H1 (cell line): ENCODE results near the gene CD79A. TPM values are rescaled to one million over a fixed set of nuclear protein-coding genes. Genes with fewer than 3 reads are reported as not detected.

Experiments used
- CTCF ChIA-PET: fragments of 300-600 bp; sonication (Branson Sonifier 250); formaldehyde crosslinking; loops from one replicate; lab custom pipeline; 2021; ENCODE audit not compliant: partially characterized antibody; lab: Charles Lee
- POLR2A ChIA-PET: fragments of 300-600 bp; sonication (Branson Sonifier 250); formaldehyde crosslinking; loops from one replicate; lab custom pipeline; 2021; ENCODE audit warnings: inconsistent platforms; ENCODE audit not compliant: partially characterized antibody; lab: Charles Lee
- DNase-seq, 2 experiments: peaks; one replicate each; pipeline versions ENCODE4 v3.0.0 to v3.0.0-alpha.2; 2010 to 2022; ENCODE audit warnings: low spot score in 2 of 2, low read depth in 1 of 2, mixed read lengths in 1 of 2
- FAIRE-seq: peaks from 2 replicates; lab custom pipeline; 2011; peaks lifted over from hg19 to GRCh38; lab: Jason Lieb, UNC
- H2AFZ ChIP-seq: 2 replicates; pipeline ENCODE4 v1.8.1; 2012; ENCODE audit warnings: low read length, inconsistent platforms
- H2AK5ac ChIP-seq: 2 replicates; pipeline ENCODE4 v1.6.1; 2013; ENCODE audit warnings: low read depth, low read length
- H2BK120ac ChIP-seq: replicated peaks from 2 replicates; pipeline ENCODE3; 2013; ENCODE audit warnings: low read depth, low read length, inconsistent platforms
- H2BK12ac ChIP-seq: 2 replicates; pipeline ENCODE4 v1.6.1; 2013; ENCODE audit warnings: low read depth, low read length
- H2BK15ac ChIP-seq: 2 replicates; pipeline ENCODE4 v1.6.1; 2013; ENCODE audit warnings: low read length
- H2BK20ac ChIP-seq: 2 replicates; pipeline ENCODE4 v1.6.1; 2013; ENCODE audit warnings: low read length
- H2BK5ac ChIP-seq: 2 replicates; pipeline ENCODE4 v1.6.1; 2013; ENCODE audit warnings: low read depth, low read length
- H3K14ac ChIP-seq: 2 replicates; pipeline ENCODE4 v1.6.1; 2013; ENCODE audit warnings: inconsistent platforms; ENCODE audit not compliant: insufficient read length
- H3K18ac ChIP-seq: 2 replicates; pipeline ENCODE4 v1.6.1; 2013; ENCODE audit warnings: low read length; ENCODE audit errors: extremely low read depth
- H3K23ac ChIP-seq: 2 replicates; pipeline ENCODE4 v1.6.1; 2013; ENCODE audit warnings: inconsistent platforms; ENCODE audit not compliant: insufficient read length
- H3K23me2 ChIP-seq: 2 replicates; pipeline ENCODE4 v1.6.1; 2013; ENCODE audit warnings: low read depth, low read length
- H3K27ac ChIP-seq: 2 replicates; pipeline ENCODE4 v1.6.1; 2011; ENCODE audit warnings: low read depth, low read length, inconsistent platforms
- H3K27me3 ChIP-seq, 4 experiments: replicated peaks in 1 of 4; 1 replicate in 1 of 4; 2 replicates in 3 of 4; pipeline versions ENCODE4 v1.6.1 to v1.8.1; 2011 to 2013; ENCODE audit warnings: low read length in 3 of 4, mild to moderate bottlenecking in 3 of 4, inconsistent platforms in 2 of 4, mixed read lengths in 2 of 4, moderate library complexity in 1 of 4; ENCODE audit not compliant: control insufficient read depth in 3 of 4, insufficient read depth in 3 of 4; ENCODE audit errors: extremely low read depth in 1 of 4
- H3K36me3 ChIP-seq, 4 experiments: 2 replicates each; pipeline versions ENCODE4 v1.6.1 to v1.8.1; 2011 to 2013; ENCODE audit warnings: mild to moderate bottlenecking in 4 of 4, low read length in 3 of 4, moderate library complexity in 2 of 4, control low read depth in 1 of 4, inconsistent platforms in 1 of 4; ENCODE audit not compliant: insufficient read depth in 4 of 4, control insufficient read depth in 2 of 4
- H3K4ac ChIP-seq: replicated peaks from 2 replicates; pipeline ENCODE3; 2013; ENCODE audit warnings: low read length, low read depth, mixed read lengths, inconsistent platforms; ENCODE audit not compliant: insufficient read length
- H3K4me1 ChIP-seq, 4 experiments: replicated peaks in 1 of 4; 1 replicate in 1 of 4; 2 replicates in 3 of 4; pipeline versions ENCODE4 v1.6.1 to v1.8.1; 2011 to 2013; ENCODE audit warnings: low read length in 3 of 4, inconsistent platforms in 2 of 4, mixed read lengths in 1 of 4; ENCODE audit not compliant: insufficient read depth in 4 of 4, control insufficient read depth in 3 of 4
- H3K4me2 ChIP-seq, 2 experiments: 2 replicates each; pipeline versions ENCODE4 v1.6.1 to v1.8.1; 2011 to 2013; ENCODE audit warnings: low read depth in 2 of 2, low read length in 2 of 2, control low read depth in 1 of 2, inconsistent platforms in 1 of 2, mild to moderate bottlenecking in 1 of 2; ENCODE audit not compliant: insufficient read depth in 1 of 2
- H3K4me3 ChIP-seq, 4 experiments: fragments of 200-600, 300-600 bp in 1 of 4; sonication (generic), shearing (Covaris generic), sonication (Bioruptor Twin) in 1 of 4; 2 replicates each; pipeline versions ENCODE4 v1.5.1 to v1.8.1; 2011 to 2016; ENCODE audit warnings: low read length in 4 of 4, low read depth in 3 of 4, control low read depth in 2 of 4, inconsistent platforms in 2 of 4, mild to moderate bottlenecking in 2 of 4, mixed read lengths in 1 of 4, moderate library complexity in 1 of 4; ENCODE audit not compliant: insufficient read depth in 2 of 4; ENCODE audit errors: extremely low read depth in 1 of 4
- H3K56ac ChIP-seq: replicated peaks from 2 replicates; pipeline ENCODE3; 2013; ENCODE audit warnings: low read depth, mild to moderate bottlenecking, mixed read lengths, low read length, inconsistent platforms; ENCODE audit not compliant: insufficient read length
- H3K79me1 ChIP-seq: 2 replicates; pipeline ENCODE4 v1.6.1; 2013; ENCODE audit warnings: low read depth, low read length, control low read depth
- H3K79me2 ChIP-seq, 2 experiments: 2 replicates each; pipeline versions ENCODE4 v1.6.1 to v1.8.1; 2012 to 2013; ENCODE audit warnings: low read length in 2 of 2, mild to moderate bottlenecking in 2 of 2, inconsistent platforms in 1 of 2; ENCODE audit not compliant: insufficient read depth in 2 of 2, control insufficient read depth in 1 of 2
- H3K9ac ChIP-seq, 4 experiments: replicated peaks in 1 of 4; 1 replicate in 1 of 4; 2 replicates in 3 of 4; pipeline versions ENCODE4 v1.6.1 to v1.8.1; 2011 to 2013; ENCODE audit warnings: low read depth in 3 of 4, low read length in 3 of 4, control low read depth in 2 of 4, mild to moderate bottlenecking in 2 of 4, moderate library complexity in 2 of 4, inconsistent platforms in 1 of 4; ENCODE audit errors: extremely low read depth in 1 of 4
- H3K9me3 ChIP-seq, 2 experiments: 2 replicates each; pipeline versions ENCODE4 v1.6.1 to v1.8.1; 2012 to 2013; ENCODE audit warnings: mild to moderate bottlenecking in 2 of 2, moderate library complexity in 2 of 2, control low read depth in 1 of 2, inconsistent platforms in 1 of 2, low read depth in 1 of 2, low read length in 1 of 2, mixed read lengths in 1 of 2; ENCODE audit not compliant: insufficient read depth in 2 of 2
- H4K20me1 ChIP-seq, 2 experiments: replicated peaks in 1 of 2; 2 replicates each; pipeline versions ENCODE3 to v1.8.1; 2011 to 2013; ENCODE audit warnings: inconsistent platforms in 2 of 2, low read length in 2 of 2, mild to moderate bottlenecking in 1 of 2; ENCODE audit not compliant: insufficient read depth in 2 of 2, control insufficient read depth in 1 of 2
- H4K5ac ChIP-seq: 2 replicates; pipeline ENCODE4 v1.6.1; 2013; ENCODE audit warnings: low read length, low read depth, mixed read lengths, inconsistent platforms; ENCODE audit not compliant: insufficient read length
- H4K8ac ChIP-seq: 2 replicates; pipeline ENCODE4 v1.8.0; 2013; ENCODE audit warnings: mild to moderate bottlenecking, moderate library complexity, low read length, inconsistent platforms; ENCODE audit not compliant: insufficient read depth; ENCODE audit errors: extremely low read depth
- H4K91ac ChIP-seq: replicated peaks from 2 replicates; pipeline ENCODE3; 2013; ENCODE audit warnings: low read length, mixed read lengths, inconsistent platforms; ENCODE audit not compliant: insufficient read length
- KDM1A ChIP-seq: fragments of 200-600, 300-600 bp; sonication (generic); IDR thresholded peaks from 2 replicates; pipeline ENCODE4 v1.7.1; 2016; ENCODE audit warnings: mild to moderate bottlenecking, low read length, borderline replicate concordance
- POLR2A ChIP-seq, 2 experiments: IDR thresholded peaks; 1 replicate in 1 of 2; 2 replicates in 1 of 2; pipeline ENCODE4 v1.6.1; 2011; ENCODE audit warnings: low read depth in 2 of 2, low read length in 2 of 2, mild to moderate bottlenecking in 2 of 2; ENCODE audit errors: control extremely low read depth in 1 of 2
- POLR2AphosphoS5 ChIP-seq: IDR thresholded peaks from 2 replicates; pipeline ENCODE4 v1.6.1; 2011; ENCODE audit warnings: low read depth, low read length
- TAF1 ChIP-seq: IDR thresholded peaks from 2 replicates; pipeline ENCODE4 v1.6.1; 2011; ENCODE audit warnings: mild to moderate bottlenecking, low read depth, low read length
- WGBS, 2 experiments: shearing (Covaris generic) in 1 of 2; methylation state at CpG; one replicate each; pipeline versions ENCODE4 v1.1.6 to v1.1.7; 2013 to 2015; ENCODE audit warnings: low lambda C conversion rate in 2 of 2, mixed read lengths in 2 of 2, inconsistent platforms in 1 of 2, low coverage in 1 of 2, missing lambda C conversion rate in 1 of 2; ENCODE audit not compliant: insufficient replicate concordance in 2 of 2, insufficient coverage in 1 of 2, insufficient read length in 1 of 2; ENCODE audit errors: extremely low coverage in 1 of 2, missing lambda C conversion rate in 1 of 2; 5-methylcytosine and 5-hydroxymethylcytosine counted together
- polyA plus RNA-seq, 7 experiments: library from polyadenylated mRNA; depleted of rRNA in 3 of 7; stranded (reverse) in 5 of 7; unstranded in 2 of 7; fragments of >200 nt in 5 of 7; fragments of 200-250 nt in 2 of 7; gene quantifications; 1 replicate in 5 of 7; 2 replicates in 1 of 7; 4 replicates in 1 of 7; pipeline versions ENCODE4 v1.2.1 to v1.2.3, GENCODE V29; 2011 to 2013; ENCODE audit warnings: missing spikeins in 2 of 7, mixed read lengths in 2 of 7
- total RNA-seq: library from RNA; stranded (reverse); fragmentation: NEBNext Ultra II Directional; extraction: Animal tissue kit (Norgen Biotek cat#: 25700); gene quantifications from 2 replicates; pipeline ENCODE4 v1.2.1, GENCODE V29; 2021

Gene CD79A
- total and polyA plus RNA-seq, 2 of the 8 experiments (the other 6 are each of a cell fraction or from before 2014, with no cell fraction given): 0.54 to 0.77 TPM

GRCh38 chr19:41868120-41868988 lies 8.7 kb upstream of the CD79A start:
- FAIRE-seq: no peak
- Histone ChIP-seq H3K14ac (no peak overlapping the region), H3K18ac (no peak overlapping the region), H4K5ac (no peak overlapping the region), H3K56ac (no peak overlapping the region), H3K4ac (no peak overlapping the region), H2AK5ac (no peak overlapping the region), H3K27me3 (no peaks in the 10 kb centered on the region), H2BK12ac (no peak overlapping the region), H3K23me2 (no peaks in the 10 kb centered on the region), H3K4me2 (no peak overlapping the region), H2BK15ac (no peak overlapping the region), H3K36me3 (peaks cover 45 to 82% (median 71%) of the 10 kb centered on the region in 4 experiments), H3K79me1 (peaks cover 16% of the 10 kb centered on the region), H3K4me1 (peaks cover 0 to 7% (median 2%) of the 10 kb centered on the region in 4 experiments; a peak in 5 of 7 replicates), H2BK120ac (no peak overlapping the region), H2BK5ac (no peak overlapping the region), H2BK20ac (no peak overlapping the region), H3K9me3 (no peaks in the 10 kb centered on the region), H4K20me1 (peaks cover 37 to 48% of the 10 kb centered on the region in 2 experiments), H4K91ac (no peak overlapping the region), H3K4me3 (no peak overlapping the region), H3K79me2 (peaks cover 2 to 43% of the 10 kb centered on the region in 2 experiments; a peak in 3 of 4 replicates), H3K9ac (peak overlapping the region in 2 of 4 experiments; percentile 1 to 6; a peak in 3 of 7 replicates), H2AFZ (no peak overlapping the region), H4K8ac (peak overlapping the region; percentile 74), H3K27ac (peak overlapping the region; percentile 41; the same call in 1 of the 2 replicates), H3K23ac (no peak overlapping the region)
- no peak for DNase-seq
- CTCF ChIA-PET: interaction anchor here (0.9 to 1.5 kb wide), 6 partner anchors 9 to 76 kb away, joined by 3 to 6 read pairs (median 4); partner anchors contain the start of gene CD79A
- POLR2A ChIA-PET: interaction anchor here (0.6 to 13.9 kb wide), 21 partner anchors 6 to 692 kb away, joined by 3 to 298 read pairs (median 4); partner anchors contain the start of genes ARHGEF1, B9D2, CD79A and RABAC1
- TF ChIP-seq KDM1A: no peak
- TF ChIP-seq POLR2AphosphoS5: peak; percentile 85
- peak; percentile 31 to 64 for TF ChIP-seq POLR2A (IDR thresholded peaks at IDR 0.05; ENCODE audit: control extremely low read depth in 1 of 2, low read depth in 2 of 2, low read length in 2 of 2)
- no peak for TF ChIP-seq TAF1
- 87% methylated on average over 9 of the region's 10 CpGs; no CpG with 5 or more reads in 1 of the 2 experiments for WGBS, 2 experiments
